HL-60 (cell line): Measurements from ENCODE around the gene LNPEP.

Experiments
- CTCF ChIP-seq: IDR thresholded peaks from one replicate; pipeline ENCODE4 v1.5.1; 2011; ENCODE audit warnings: low read length, control low read depth, inconsistent platforms; ENCODE audit not compliant: insufficient read depth
- GABPA ChIP-seq: IDR thresholded peaks from 2 replicates; pipeline ENCODE4 v1.6.1; 2012; ENCODE audit warnings: low read depth
- POLR2AphosphoS5 ChIP-seq: IDR thresholded peaks from 2 replicates; pipeline ENCODE4 v1.6.1; 2012; ENCODE audit warnings: low read depth
- SPI1 ChIP-seq: IDR thresholded peaks from 2 replicates; pipeline ENCODE4 v1.6.1; 2012; ENCODE audit warnings: low read depth, mild to moderate bottlenecking, borderline replicate concordance
- TF ChIP-seq, protein P1 (sequence below): IDR thresholded peaks from 2 replicates; pipeline ENCODE4 v1.6.1; 2012; ENCODE audit warnings: low read depth; ENCODE audit not compliant: insufficient replicate concordance

DNA sequence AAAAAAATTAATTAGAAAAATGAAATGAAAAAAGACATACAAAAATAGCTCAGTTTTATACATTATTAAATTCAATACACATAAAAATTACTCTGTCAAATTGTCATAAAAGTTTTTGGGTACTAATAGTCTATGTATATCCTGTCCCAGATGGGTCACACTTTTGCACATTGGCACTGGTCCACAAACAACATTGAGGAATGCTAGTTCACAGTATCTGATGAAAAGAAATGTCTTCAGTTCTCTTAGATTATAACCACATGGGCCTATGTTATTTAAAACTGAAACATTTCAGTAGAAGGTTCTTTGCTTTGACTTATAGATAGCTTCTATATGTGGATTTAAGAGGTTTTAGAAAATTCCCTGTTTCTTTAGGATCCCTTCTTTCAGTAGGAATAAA, 39.8 kb downstream of the LNPEP start:
- TF ChIP-seq, protein P1, sequence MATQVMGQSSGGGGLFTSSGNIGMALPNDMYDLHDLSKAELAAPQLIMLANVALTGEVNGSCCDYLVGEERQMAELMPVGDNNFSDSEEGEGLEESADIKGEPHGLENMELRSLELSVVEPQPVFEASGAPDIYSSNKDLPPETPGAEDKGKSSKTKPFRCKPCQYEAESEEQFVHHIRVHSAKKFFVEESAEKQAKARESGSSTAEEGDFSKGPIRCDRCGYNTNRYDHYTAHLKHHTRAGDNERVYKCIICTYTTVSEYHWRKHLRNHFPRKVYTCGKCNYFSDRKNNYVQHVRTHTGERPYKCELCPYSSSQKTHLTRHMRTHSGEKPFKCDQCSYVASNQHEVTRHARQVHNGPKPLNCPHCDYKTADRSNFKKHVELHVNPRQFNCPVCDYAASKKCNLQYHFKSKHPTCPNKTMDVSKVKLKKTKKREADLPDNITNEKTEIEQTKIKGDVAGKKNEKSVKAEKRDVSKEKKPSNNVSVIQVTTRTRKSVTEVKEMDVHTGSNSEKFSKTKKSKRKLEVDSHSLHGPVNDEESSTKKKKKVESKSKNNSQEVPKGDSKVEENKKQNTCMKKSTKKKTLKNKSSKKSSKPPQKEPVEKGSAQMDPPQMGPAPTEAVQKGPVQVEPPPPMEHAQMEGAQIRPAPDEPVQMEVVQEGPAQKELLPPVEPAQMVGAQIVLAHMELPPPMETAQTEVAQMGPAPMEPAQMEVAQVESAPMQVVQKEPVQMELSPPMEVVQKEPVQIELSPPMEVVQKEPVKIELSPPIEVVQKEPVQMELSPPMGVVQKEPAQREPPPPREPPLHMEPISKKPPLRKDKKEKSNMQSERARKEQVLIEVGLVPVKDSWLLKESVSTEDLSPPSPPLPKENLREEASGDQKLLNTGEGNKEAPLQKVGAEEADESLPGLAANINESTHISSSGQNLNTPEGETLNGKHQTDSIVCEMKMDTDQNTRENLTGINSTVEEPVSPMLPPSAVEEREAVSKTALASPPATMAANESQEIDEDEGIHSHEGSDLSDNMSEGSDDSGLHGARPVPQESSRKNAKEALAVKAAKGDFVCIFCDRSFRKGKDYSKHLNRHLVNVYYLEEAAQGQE = no peak
- TF ChIP-seq CTCF (no peak), POLR2AphosphoS5 (no peak), SPI1 (no peak), GABPA (no peak)
